Uterus (tissue), 2 donors: ENCODE results near the gene PIP5KL1.

Source experiments
- CTCF ChIP-seq, 4 experiments: fragments of 200-600 bp in 2 of 4; fragments of 450-650 bp in 2 of 4; sonication (generic) in 2 of 4; IDR thresholded peaks; one replicate each; pipeline ENCODE4 v1.5.1; 2016 to 2019; ENCODE audit warnings: antibody characterized with exemption in 4 of 4, mild to moderate bottlenecking in 2 of 4, moderate library complexity in 1 of 4
- POLR2A ChIP-seq, 2 donors: fragments of 450-650 bp; IDR thresholded peaks; one replicate each; pipeline ENCODE4 v1.6.1; 2016; ENCODE audit warnings: antibody characterized with exemption in 2 of 2, mild to moderate bottlenecking in 1 of 2, moderate library complexity in 1 of 2

DNA sequence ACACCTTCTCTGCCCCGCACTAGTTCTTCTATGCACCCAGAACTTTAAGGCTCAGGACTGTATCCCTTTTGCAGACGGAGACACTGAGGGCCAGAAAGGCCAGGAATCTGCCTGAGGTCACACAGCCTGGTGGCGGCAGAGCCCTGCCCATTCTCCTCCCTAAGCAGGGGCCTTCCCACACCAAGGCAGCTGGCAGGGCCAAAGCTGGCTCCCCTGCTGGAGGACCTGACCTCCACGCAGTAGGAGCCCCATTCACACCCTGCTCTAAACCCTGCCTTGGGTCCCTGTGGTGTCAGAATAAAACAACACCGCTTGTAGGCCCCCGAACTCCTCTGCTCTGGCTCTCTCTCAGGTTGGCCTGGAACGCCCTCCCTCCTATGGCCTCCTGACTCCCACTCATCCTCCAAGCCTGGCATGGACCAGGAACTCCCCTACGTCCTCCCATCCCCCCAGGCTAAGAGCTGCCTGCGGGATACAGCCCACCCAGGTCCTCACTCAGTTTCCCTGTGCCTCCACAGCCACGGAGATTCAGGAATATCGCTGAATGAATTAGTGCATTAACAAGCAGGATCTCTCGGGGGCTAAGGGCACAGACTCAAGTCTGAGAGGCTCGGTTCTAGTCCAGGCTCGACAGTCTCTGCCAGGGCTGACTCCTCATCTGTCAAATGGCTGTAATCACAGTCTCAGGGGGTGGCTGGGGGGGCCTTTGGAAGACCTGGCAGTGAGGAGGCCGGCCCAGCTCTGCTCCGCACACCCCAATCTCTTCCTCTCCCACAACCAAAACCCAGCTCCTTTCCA lies 34.0 kb downstream of the PIP5KL1 start:
- TF ChIP-seq CTCF (IDR thresholded peaks at IDR 0.05): no peak
- TF ChIP-seq POLR2A (IDR thresholded peaks at IDR 0.05): no peak
